GM19035 (cell line): ENCODE measurements around the gene METTL24.

Experiments used
- ATAC-seq: cut with Tn5 transposase; IDR thresholded peaks from one replicate; pipeline ENCODE4 v1.9.1; 2021; ENCODE audit not compliant: unreplicated experiment

Gene METTL24, protein sequence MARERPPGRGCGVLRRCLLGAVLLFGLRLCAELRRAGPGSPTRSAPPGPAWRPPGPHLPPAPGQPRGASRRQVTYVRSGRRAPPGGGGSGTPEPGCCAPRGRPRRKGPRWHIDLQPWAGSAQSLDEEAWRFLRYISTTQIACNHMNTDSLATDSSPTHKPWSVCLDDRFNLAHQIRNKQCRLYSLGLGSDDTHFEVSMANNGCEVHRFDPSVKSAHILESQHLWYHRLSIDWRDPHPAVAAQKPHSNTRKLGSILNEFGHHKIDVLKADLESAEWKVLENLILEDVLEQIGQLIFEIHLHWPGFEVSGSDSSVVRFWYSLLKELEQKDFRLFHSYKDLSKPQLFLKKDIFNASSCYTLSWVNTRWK

DNA sequence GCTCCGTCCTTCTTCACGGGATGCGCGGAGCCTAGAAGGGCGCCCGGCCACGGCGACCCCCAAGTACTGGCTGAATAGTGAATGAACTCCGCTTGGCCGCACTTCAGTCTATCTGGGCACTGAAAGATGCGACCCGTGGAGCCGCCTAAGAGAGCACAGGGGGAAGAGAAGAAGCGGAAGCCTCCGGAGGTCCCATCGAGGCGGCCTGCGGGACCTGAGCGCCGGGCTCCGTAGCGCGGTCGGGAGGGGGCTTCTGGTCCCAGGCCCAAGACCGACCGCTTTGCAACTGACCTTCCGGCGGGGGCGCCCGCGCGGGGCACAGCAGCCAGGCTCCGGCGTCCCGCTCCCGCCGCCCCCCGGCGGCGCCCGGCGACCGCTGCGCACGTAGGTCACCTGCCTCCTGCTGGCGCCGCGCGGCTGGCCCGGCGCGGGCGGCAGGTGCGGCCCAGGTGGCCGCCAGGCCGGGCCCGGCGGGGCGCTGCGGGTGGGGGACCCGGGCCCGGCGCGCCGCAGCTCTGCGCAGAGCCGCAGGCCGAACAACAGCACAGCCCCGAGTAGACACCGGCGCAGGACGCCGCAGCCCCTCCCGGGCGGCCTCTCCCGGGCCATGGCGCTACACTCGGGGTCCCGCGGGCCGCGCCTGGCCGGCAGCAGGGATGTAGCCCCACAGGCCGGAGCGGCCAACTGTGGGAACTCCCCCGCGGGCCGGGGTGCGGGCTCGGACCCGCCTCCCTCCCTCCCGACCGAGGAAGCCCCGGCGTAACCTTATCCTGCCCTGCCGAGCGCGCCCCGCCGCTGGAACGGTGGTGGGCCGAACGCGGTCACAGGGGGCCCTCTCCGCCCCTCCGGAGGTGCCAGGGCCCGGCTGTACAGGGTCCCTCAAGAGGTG, at the start of gene METTL24:
TSS of gene METTL24 (minus strand) at position 686 of the 889 bp plus-strand sequence. CDS start at position 609, 77 bp downstream.
- no peak for ATAC-seq

DNA sequence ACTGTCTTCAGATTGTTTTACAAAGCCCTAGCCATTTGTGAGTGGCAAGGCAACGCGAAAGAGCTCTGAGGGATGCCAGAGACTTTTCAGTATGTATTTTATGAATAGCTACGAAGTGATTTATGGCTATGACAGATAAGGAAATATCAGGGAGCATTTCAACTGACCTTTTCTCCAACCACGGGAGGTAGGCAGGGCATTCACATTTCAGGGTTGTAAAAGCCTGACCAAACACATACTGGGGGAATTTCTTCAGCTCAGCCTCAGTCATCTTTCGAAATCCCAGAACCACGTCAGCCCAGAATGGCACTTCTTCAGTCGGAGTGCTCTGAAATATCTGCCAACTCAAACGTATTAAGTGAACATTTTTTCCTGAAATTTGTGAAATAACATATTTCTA, 46.5 kb upstream of the METTL24 start:
- ATAC-seq = no peak

DNA sequence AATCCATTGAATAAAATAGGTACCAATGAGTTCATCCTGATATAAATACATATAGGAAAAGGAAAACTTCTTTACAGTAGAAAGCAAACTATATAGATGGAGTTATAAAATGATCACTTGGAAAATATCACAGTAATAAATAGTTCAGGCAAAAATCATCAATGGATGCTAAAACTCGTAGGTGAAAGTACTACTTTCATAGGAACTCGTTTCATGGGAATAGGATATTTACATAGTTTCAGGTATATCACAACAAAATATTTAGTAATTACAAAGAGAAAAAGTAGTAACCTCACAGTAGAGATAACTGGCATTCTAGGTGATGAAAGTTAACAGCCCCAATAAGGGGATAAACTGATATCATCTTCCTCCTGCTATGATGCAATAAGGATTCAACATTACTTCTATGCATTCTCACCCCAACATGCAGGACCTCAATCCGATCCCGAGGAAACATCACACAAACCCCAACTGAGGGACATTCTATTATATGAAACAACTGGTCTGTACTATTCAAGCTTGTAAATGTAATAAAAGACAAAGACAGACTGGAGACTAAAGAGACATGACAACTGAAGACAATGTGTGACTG, 43.5 kb upstream of the METTL24 start:
- ATAC-seq = no peak

DNA sequence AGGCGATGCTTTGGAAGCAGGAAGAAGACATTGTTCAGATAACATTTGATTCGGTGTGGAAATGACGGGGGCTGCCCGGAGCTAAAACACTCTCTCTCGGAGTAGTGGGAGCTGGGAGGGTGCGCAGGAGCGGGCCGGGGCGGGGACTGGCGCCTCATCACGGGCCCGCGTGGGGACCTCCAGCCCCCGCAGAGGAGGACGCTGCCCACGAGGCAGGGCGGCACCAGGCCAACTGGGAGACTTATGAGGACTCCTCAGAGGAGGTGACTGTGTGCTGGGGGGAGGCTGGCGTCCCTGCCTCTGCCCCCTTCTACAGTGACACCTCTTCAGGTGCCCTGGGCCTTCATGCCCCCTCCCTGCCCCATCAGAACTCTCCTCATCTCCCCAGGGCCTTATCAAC, 42.1 kb upstream of the METTL24 start:
- ATAC-seq = no peak

DNA sequence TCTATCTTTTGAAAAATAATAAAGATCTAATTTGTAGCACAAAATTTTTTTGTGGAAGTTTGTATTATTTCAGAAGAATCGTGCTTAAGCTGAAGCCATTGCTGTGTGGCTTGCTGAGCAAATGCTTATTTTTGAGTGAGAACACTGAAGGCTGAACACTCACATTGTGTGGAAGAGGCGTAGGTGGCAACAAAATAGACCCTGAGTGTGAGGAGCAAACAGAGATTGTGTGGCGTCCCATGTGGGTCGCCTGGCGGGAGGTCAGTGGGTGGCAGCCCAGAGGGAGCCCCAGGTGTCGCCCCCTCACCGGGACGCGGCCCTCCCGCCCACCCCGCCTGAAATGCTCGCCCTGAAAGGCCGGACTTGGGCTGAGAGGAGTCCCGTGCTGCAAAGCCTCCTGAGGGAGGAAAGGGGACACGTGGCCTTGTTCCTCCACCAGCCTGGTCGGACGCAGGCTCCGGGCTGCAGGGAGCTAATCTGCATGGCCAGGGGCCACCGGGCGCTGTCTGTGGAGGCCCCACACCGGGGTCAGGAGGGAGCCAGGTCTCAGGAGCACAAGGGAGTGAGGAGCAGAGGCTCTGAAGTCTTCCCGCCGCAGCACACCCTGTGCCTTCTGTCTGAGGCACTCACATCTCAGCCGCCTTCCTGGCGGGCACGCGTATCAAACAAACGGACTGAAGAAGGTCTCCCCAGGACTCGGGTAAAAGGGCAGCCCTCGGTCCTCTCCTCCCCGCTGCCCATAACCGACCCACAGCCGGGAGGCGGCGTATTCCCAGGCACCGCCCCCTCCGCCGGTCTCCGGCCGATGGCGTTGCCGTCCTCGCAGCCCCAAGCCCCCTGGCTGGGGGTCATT, 41.3 kb upstream of the METTL24 start:
- ATAC-seq = no peak

DNA sequence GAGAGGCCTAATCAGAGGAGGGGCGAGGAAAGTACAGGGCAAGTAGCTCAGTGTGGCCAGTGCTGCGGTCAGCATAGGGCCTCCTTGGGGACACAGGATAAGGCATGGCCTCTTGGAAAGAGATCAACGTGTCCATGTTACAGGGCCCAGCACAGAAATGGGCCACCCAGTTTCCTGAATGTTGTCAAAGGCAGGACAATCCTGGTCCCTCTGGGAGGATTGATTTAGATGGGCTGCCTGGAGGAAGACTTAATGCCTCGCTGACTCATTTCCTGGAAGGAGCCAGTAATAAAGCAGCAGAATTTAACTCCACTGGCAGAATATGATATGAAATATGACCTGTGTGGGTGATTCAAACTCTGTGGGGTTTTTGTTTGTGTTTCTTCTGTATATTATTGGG, 40.6 kb upstream of the METTL24 start:
- no peak for ATAC-seq

DNA sequence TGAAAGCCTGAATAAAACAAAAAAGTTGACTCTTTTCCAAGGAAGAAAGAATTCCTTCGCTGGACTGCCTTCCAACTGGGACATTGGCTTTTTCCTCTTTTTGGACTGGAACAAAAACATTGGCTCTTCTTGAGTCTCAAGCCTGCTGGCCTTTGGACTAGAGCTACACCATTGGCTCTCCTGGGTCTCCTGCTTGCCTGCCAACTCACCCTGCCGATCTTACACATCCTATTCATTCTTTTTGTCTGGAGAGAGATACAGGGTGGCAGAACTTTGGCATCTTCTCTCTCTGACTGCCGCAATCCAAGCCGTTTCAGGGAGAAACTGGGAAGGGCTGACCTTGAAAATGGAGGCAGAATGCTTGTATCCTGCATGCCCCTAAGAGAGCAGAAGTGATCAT, 37.1 kb upstream of the METTL24 start:
- ATAC-seq = no peak

DNA sequence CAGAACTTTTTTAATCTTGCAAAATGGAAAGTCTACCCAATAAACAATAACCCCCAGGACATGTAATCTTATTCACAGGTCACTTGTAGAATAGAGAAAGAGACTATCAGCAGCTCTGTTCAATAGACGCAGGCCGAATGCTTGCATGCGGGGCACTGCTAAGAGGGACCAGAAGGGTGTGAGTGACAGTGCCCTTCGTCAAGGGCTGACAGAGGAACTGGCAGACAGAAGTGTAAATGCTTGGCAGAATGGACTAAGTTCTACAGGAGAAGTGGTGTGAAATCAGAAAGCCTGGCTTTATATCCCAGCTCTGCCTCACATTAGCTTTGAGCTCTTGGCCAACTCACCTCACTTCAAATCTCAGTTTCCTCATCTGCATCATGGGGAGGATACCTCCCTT, 36.3 kb upstream of the METTL24 start:
- ATAC-seq = no peak

DNA sequence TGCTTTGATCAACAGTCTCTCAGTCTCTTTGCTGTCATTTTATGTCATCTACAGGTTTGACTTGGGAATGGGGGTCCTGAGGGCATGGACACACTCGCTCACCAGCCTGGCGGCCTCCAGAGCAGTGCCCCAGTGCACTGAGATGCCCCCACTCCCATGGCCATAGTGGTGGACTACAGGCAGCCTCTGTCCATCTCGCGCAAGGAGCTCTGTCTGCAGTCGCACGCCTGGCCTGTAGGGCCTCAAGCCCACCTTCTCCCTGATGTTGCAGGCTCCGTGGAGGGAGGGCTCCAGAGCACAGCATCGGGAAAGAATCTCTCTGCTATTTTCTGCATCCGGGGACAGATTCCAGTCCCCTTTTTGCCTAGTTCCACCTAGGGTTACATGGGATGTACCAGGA, 34.6 kb upstream of the METTL24 start:
- ATAC-seq = no peak

DNA sequence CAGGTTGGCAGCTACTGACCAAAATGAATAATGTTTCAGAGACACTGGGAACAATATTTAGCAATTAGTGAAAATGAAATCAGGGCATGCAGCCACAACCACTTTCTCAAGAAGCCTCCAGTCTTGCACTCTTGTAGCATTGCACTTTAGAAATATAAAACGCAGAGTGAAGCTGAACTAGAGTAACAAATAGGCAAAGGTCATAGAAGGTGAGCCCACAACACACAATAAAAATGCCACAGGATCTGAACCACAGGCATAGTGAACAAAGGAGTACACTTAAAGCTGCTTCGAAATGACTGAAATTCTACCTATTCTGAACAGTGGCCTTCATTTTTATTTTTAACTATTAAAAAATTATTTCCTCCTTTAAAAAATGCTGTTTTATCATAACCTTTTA, 32.3 kb upstream of the METTL24 start:
- ATAC-seq = no peak

DNA sequence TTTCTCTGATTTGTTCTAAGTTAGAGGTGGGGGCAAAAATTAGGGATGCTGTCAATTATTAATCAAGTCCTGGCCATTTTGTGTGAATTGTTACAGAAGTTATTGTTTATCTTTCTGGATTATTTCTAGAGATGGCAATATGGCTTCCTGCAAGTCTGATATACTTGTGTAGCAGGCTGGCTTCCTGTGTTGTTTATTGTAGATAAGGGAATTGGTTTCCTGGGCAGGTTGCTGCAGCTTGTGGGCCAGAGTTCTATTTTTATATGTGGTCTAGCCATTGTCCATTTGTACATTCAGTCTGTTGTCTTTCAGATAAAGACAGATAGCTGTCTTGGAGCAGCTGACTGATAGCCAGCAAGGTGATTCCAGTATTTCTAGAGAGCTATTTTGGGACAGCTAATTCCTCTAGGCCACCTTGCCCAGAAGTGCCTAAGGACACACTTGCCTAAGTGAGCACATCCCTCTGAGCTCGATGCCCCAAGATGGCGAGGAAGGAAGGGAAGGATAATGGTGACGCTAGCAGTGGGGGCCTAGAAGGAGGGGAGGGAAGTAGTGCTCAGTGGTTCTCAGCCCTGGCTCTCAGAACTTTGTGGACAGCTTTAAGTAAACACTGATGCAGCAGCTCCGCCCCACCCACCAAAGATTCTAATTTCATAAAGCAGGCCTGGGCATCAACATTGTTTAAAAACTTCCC, 31.7 kb upstream of the METTL24 start:
- no peak for ATAC-seq

DNA sequence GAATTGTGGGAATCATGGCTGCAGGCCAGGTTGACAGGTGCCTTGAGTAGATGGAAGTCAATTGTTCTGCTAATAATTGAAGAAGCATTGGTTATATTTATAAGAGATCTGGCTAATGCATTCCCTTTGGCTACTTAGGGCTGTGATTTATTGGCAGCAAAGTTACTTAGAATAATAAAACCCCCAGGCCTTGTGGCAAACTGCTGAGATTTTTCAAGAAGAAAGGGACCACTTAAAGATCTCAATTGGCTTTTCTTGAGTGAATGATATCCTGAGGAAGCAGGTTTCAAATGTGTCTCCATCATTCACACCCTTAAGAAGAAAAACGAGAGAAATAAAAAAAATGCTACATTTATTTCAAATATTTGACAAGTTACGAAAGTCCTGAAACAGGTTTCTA, 29.8 kb upstream of the METTL24 start:
- ATAC-seq = no peak

DNA sequence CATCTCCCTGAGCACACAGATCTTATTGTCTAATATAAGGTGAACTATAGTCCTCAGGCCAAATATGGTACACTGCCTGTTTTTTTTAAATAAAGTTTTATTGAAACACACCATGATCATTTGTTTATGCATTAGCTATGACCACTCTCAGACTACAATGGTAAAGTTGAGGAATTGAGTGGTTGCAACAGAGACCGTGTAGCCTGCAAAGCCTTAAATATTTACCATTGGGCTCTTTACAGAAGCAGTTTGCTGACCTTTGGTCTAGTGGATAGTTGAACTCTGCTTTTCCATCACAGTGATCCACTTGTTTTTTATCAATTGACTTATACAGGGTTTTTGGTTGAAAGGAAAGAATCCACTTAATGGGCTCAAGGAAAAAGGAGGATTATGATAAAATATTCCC, 27.3 kb upstream of the METTL24 start:
- no peak for ATAC-seq

DNA sequence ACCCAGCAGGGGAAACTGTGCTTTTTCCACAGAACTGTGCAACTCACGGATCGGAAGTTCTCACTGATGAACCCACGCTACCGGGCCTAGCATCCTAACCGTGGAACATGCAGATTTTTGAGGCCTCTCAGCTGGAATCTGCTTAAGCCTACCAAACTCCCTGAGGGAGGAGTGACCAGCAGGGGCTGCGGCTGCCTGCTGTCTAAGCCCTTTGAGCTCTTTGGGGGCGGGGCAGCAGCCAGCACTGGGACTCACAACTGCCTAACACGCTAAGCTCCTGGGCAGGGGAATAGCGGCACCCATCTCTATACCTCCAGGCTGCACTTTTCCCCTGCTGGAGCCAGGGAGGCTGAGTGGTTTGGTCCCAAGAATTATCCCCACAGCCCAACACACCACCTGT, 20.4 kb upstream of the METTL24 start:
- ATAC-seq = no peak

DNA sequence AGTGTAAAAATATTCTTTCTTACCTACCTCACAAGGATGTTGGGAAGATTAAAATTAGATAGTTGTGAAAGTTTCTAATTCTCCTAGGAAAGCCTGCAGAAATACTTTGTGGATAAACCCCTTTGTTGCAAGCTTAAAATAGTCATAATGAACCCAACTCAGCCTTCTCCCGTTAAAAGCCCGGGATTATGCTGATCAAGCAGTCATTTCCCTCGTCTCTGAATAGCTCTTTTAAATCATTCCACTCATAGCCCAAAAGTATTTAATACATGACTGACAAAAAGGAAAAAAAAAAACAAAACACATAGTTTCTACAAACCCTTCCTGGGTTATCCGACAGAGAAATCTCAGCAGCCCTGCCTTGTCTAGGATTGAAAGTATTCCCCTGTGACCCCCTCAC, 10.9 kb upstream of the METTL24 start:
- ATAC-seq = no peak

DNA sequence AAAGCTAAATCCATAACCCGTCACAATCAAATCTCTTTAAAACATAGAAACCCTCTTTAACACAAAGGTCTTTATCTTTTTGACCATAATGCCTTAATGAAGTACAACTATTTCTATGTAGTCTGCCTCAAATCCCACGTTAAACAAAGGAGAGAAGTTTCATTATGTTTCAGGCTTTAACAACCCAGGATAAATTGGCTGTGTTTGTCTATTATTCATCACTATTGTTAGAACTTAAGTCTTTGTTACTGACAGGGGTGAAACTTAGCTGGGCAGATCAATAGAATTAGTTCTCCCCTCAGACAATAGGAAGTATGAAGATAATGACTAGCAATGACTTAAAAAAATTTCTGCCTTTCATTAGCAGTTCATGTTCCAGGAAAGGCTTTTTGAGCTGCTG, 10.1 kb upstream of the METTL24 start:
- no peak for ATAC-seq

DNA sequence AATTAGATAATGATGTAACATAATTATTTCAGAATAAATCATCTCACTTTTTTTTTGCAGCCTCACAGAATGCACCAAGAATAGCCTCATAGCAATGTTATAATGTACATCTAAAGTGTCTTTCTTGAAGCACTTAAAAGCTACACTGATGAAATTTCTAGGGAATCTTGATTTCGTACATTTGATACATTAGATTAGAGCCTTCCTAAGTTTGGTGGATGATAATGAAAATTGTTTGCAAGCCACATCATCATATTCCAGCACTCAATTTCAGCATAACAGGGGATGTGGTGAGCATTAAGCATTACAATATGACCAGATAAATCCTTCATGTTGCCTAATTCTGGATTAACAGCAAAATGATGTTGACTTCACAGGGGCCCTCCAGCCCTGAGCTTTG, 9.7 kb upstream of the METTL24 start:
- no peak for ATAC-seq

DNA sequence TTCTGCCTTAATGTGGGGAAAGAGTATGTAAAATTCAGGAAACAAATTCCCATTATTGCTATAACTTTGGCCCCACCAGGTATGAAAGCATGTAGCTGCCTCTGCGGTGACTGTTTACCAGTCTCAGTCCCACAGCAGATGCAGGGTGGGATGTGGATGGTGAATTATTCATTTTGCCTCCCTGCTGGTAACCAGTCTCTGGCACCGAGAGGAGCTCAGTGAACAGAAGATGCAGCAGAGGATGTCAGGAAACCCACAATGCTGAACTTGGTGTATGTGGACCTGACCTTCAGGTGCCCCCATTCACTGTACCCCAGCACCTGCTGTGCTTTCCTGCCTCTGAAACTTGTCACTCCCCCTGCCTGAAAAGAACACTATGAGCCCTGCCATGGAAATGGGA, 8.8 kb upstream of the METTL24 start:
- ATAC-seq = no peak

DNA sequence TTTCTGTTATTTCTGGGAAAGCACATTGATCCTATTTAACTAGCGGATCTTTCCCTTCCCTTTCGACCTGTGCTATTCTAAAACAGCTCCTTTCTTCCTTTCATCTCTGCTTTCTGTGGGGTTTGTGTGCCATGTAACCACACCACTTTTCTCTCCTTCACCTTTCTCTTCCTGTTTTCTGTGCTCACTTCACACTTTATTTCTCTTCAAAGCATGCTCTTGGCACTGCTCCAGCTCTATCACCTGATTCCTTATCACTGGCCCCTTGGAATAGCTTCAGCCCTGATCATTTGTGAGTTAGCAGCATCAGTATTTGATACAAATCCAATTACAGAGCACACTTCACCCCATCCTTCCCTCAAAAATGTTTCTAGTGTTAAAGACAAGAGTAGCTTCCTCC, 8.1 kb upstream of the METTL24 start:
- ATAC-seq = no peak

DNA sequence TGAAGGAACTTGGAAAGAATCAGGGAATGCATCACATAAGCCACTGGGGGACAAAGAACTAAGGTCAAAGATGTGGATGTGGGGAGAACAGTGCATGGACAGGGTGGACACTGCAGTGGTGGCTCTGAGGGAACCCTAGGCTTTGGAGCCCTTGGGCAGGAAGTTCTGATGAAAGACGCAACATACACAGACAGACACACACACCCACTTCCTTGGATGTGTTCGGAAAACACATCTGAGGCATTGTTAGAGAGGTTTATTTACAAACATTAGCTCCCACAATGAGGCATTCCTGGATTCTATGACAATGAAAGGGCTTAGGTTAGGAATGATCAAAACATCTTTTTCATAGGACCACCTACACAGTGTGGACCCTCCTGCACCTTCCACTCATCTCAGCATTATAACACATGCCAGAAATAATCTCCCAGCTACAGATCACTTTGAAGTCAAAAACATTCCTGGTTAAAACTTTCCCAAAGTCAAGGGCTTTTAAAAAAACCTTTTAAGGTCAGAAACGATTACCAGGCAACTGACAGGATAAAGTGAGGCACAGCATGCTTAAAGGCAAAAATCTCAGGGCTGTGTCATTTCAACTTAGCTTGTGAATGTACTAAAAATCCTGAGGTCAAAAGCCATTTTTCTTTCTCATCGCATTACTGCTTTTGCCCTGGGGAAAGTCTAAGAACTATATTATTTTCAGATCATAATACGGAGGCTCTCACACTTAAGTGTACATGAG, 6.4 kb upstream of the METTL24 start:
- ATAC-seq = no peak
